GM19397 (cell line): ENCODE data around the gene RRM1.
A peak's percentile ranks its signal among the peaks of the same experiment; 100 is the strongest.
"Not testable (repeated sequence)": the region's sequence is repeated elsewhere in the genome, so short reads cannot be mapped to it uniquely, and the experiment has no call there.

Experiments used
- ATAC-seq: cut with Tn5 transposase; IDR thresholded peaks from one replicate; pipeline ENCODE4 v1.9.1; 2021; ENCODE audit warnings: mild to moderate bottlenecking, moderate library complexity; ENCODE audit not compliant: unreplicated experiment

RRM1 gene

GRCh38 chr11:4094348-4095291 is at the start of gene RRM1:
TSS of gene RRM1 (plus strand) at chr11:4094799. CDS start at chr11:4095013, 214 bp downstream.
- ATAC-seq = peak; percentile 94

GRCh38 chr11:4044976-4045646 is 49.5 kb upstream of the RRM1 start:
- no peak for ATAC-seq

GRCh38 chr11:4048340-4048739 is 46.3 kb upstream of the RRM1 start:
- ATAC-seq = no peak

GRCh38 chr11:4049006-4049405 is 45.6 kb upstream of the RRM1 start:
- ATAC-seq = no peak

GRCh38 chr11:4050138-4050537 is 44.5 kb upstream of the RRM1 start:
- ATAC-seq = no peak

- ATAC-seq = not testable (repeated sequence)
Measured at GRCh38 chr11:4053200-4053599, 41.4 kb upstream of the RRM1 start.

- ATAC-seq = no peak
Measured at GRCh38 chr11:4054643-4055042, 40.0 kb upstream of the RRM1 start.

- ATAC-seq = no peak
Measured at GRCh38 chr11:4059424-4059823, 35.2 kb upstream of the RRM1 start.

GRCh38 chr11:4060182-4060923 is 34.2 kb upstream of the RRM1 start:
- ATAC-seq = no peak

- ATAC-seq = no peak
Measured at GRCh38 chr11:4061700-4062099, 32.9 kb upstream of the RRM1 start.

- ATAC-seq = no peak
Measured at GRCh38 chr11:4063348-4063747, 31.3 kb upstream of the RRM1 start.

- no peak for ATAC-seq
Measured at GRCh38 chr11:4064278-4064955, 30.2 kb upstream of the RRM1 start.

GRCh38 chr11:4065086-4065485 is 29.5 kb upstream of the RRM1 start:
- no peak for ATAC-seq

- ATAC-seq = no peak
Measured at GRCh38 chr11:4065601-4066377, 28.8 kb upstream of the RRM1 start.

GRCh38 chr11:4066910-4067309 is 27.7 kb upstream of the RRM1 start:
- no peak for ATAC-seq

- ATAC-seq = no peak
Measured at GRCh38 chr11:4068962-4069361, 25.6 kb upstream of the RRM1 start.

- ATAC-seq = no peak
Measured at GRCh38 chr11:4071325-4071724, 23.3 kb upstream of the RRM1 start.

GRCh38 chr11:4071914-4072313 is 22.7 kb upstream of the RRM1 start:
- ATAC-seq = no peak

- no peak for ATAC-seq
Measured at GRCh38 chr11:4072668-4073285, 21.8 kb upstream of the RRM1 start.

GRCh38 chr11:4074266-4074665 is 20.3 kb upstream of the RRM1 start:
- no peak for ATAC-seq
